Muscle layer of duodenum (tissue), 2 donors: ENCODE measurements around the gene HYDIN.
"Not testable (repeated sequence)": the region's sequence is repeated elsewhere in the genome, so short reads cannot be mapped to it uniquely, and the experiment has no call there.

Experiments
- H3K27ac ChIP-seq: one replicate; pipeline ENCODE4 v1.7.0; 2013; ENCODE audit warnings: mild to moderate bottlenecking, low read length
- H3K27me3 ChIP-seq: one replicate; pipeline ENCODE4 v1.7.0; 2013; ENCODE audit warnings: low read depth, mild to moderate bottlenecking, control low read depth, low read length
- H3K36me3 ChIP-seq, 2 donors: one replicate each; pipeline ENCODE4 v1.7.0; 2013; ENCODE audit warnings: low read length in 2 of 2, control low read depth in 1 of 2, mild to moderate bottlenecking in 1 of 2; ENCODE audit not compliant: insufficient read depth in 2 of 2, control insufficient read depth in 1 of 2
- H3K4me1 ChIP-seq, 2 donors: one replicate each; pipeline ENCODE4 v1.7.0; 2013; ENCODE audit warnings: low read length in 2 of 2, mild to moderate bottlenecking in 2 of 2, control low read depth in 1 of 2, moderate library complexity in 1 of 2; ENCODE audit not compliant: insufficient read depth in 2 of 2, control insufficient read depth in 1 of 2
- H3K4me3 ChIP-seq, 2 donors: one replicate each; pipeline ENCODE4 v1.7.0; 2013; ENCODE audit warnings: low read length in 2 of 2, low read depth in 1 of 2, mild to moderate bottlenecking in 1 of 2
- H3K9me3 ChIP-seq, 2 donors: one replicate each; pipeline ENCODE4 v1.7.0; 2013; ENCODE audit warnings: low read length in 2 of 2, control low read depth in 1 of 2, mild to moderate bottlenecking in 1 of 2; ENCODE audit not compliant: control insufficient read depth in 1 of 2
- donor health status: healthy.

The HYDIN gene

DNA sequence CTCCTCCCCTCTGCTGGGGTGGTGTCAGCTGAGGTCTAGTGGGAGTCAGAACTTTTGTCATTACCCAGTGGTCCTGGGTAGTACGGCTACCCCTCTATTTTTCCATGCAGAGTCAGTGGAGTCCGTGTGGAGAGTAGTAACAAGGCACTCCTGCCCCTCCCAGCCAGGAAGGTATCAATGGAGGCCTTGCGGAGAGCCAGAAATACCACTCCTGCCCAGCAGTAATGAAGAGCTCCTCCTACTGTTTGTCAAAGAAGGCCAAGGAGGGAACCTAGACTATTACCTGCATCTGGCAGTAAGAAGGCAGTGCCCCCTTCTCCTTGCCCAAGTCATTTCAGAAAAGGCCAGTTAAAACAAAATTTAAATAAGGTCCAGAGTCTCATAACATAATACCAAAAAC is 262.2 kb downstream of the HYDIN start:
- not testable (repeated sequence) for H3K4me3 ChIP-seq, H3K4me1 ChIP-seq, H3K36me3 ChIP-seq, H3K9me3 ChIP-seq, H3K27ac ChIP-seq, H3K27me3 ChIP-seq

- H3K27me3 ChIP-seq, H3K9me3 ChIP-seq, H3K27ac ChIP-seq, H3K36me3 ChIP-seq, H3K4me3 ChIP-seq, H3K4me1 ChIP-seq: not testable (repeated sequence)
These were observed 270.4 kb downstream of the HYDIN start for GRCh38 chr16:70960169-70960568.

DNA sequence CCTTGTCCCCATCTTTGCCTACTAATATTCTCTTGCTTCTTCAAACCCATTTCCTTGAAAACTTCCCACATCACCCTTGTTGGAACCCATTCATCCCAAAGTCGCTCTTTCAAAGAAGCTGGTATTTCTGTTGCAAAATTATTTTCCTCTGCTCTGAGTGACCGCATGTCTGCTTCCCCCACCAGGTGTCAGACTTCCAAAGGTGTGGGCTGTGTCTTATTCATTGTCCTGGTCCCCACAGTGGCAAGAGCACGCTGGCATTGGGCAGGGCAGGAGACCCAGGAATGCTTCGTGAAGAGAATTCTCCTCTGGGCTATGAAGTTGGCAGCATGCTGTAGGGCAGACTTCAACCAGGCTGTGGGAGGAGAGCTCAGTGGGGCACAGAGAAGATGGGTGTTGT is 275.6 kb downstream of the HYDIN start:
- H3K27ac ChIP-seq, H3K4me1 ChIP-seq, H3K36me3 ChIP-seq, H3K9me3 ChIP-seq, H3K4me3 ChIP-seq, H3K27me3 ChIP-seq: not testable (repeated sequence)

DNA sequence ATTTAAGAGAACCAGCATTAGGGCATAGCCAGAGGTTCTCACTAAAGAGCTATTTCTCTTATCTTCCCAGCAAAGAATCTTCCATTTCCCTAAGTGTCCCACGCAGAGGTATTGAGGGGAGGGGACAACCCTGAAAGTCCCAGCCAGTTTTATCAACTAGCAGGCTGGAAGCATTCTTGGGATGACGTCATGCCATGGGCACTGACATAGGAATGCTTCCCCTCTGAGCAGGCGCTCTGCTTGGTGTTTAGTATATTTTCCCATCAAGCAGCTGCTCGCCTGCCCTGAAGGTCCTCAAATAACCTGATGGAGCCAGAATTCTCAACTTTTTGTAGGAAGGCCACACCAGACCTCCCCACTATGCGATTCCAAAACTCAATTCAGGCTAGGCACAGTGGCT is 276.7 kb downstream of the HYDIN start:
- H3K27ac ChIP-seq, H3K27me3 ChIP-seq, H3K36me3 ChIP-seq, H3K9me3 ChIP-seq, H3K4me3 ChIP-seq, H3K4me1 ChIP-seq: not testable (repeated sequence)

GRCh38 chr16:70943551-70943950 is 287.0 kb downstream of the HYDIN start:
- not testable (repeated sequence) for H3K27me3 ChIP-seq, H3K27ac ChIP-seq, H3K36me3 ChIP-seq, H3K4me1 ChIP-seq, H3K9me3 ChIP-seq, H3K4me3 ChIP-seq

DNA sequence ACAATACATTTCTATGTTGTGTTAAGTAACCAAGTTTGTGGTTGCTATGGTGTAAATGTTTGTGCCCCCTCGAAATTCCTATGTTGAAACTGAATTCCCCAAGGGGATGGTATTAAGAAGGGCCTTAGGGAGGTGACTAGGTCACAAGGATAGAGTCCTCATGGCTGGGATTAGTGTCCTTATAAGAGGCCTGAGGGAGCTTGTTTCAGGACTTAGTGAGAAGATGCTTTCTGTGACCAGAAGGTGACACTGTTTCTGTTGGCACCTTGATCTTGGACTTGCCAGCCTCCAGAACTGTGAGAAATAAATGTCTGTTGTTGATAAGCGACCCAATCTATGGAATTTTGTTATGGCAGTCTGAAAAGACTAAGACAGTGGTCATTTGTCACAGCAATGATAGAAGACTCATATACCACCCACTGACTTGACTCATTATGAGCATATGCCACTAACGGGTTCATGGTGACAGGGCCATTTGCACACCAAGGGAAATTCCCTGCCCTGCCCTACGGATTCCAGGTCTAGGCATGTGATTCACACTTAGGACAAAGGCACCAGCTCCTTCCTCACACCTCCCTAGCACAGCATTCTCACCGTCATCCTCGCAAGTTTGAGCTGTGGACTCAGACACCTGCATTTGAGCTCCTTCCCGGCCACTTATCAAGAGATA is 290.7 kb downstream of the HYDIN start:
- not testable (repeated sequence) for H3K36me3 ChIP-seq, H3K27me3 ChIP-seq, H3K27ac ChIP-seq, H3K9me3 ChIP-seq, H3K4me1 ChIP-seq, H3K4me3 ChIP-seq

DNA sequence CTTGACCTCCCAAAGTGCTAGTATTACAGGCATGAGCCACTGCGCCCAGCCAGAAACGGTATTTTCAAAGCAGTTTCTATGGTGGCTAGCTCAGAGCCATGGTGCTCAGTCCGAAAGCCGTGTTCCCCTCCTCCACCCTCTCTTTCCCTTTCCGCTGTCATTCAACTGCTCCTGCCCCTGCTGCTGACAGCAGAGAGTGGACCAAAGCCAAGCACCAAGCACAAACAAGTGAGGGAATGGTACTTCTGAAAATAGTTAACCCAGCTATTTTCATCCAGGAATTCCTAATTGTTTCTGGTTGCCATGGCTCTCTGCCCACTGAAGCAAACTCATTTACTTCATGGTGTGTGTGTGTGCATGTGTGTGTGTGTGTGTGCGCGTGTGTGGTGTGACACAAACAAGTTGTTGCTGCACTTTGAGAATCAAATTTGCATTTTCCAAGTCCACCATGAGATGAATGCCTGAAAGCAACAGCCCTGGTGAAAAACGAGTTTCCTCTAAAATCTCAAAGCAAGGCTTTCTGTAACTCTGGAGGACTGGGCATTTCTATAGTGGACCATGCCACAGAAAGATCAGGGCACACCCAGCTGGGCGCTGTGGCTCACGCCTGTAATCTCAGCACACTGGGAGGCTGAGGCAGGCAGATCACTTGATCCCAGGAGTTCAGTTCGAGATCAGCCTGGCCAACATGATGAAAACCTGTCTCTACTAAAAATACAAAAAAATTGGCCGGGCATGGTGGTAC is 293.6 kb downstream of the HYDIN start:
- H3K9me3 ChIP-seq, H3K4me1 ChIP-seq, H3K27ac ChIP-seq, H3K27me3 ChIP-seq, H3K4me3 ChIP-seq, H3K36me3 ChIP-seq: not testable (repeated sequence)

- H3K4me3 ChIP-seq, H3K27ac ChIP-seq, H3K27me3 ChIP-seq, H3K9me3 ChIP-seq, H3K4me1 ChIP-seq, H3K36me3 ChIP-seq: not testable (repeated sequence)
These were observed 295.2 kb downstream of the HYDIN start for GRCh38 chr16:70935325-70935724.

GRCh38 chr16:70933746-70934145 is 296.8 kb downstream of the HYDIN start:
- not testable (repeated sequence) for H3K36me3 ChIP-seq, H3K9me3 ChIP-seq, H3K27ac ChIP-seq, H3K27me3 ChIP-seq, H3K4me3 ChIP-seq, H3K4me1 ChIP-seq

DNA sequence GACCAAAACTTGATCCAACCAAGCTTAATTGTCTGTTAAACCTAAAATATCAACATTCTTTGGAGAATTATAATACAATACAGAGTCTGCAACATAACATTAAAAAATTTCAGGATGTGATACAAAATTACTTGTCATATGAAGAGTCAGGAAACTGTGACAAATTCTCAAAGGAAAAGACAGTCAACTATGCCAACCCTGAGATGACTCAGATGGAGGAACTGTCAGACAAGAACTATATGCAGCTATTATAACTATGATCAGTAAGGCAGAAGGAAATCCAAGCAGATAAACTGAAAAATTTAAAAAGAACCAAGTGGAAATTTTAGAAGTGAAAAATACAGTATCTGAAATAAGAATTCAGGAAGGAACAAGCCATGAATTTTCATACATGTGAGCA is 299.8 kb downstream of the HYDIN start:
- not testable (repeated sequence) for H3K36me3 ChIP-seq, H3K4me1 ChIP-seq, H3K4me3 ChIP-seq, H3K27ac ChIP-seq, H3K9me3 ChIP-seq, H3K27me3 ChIP-seq

DNA sequence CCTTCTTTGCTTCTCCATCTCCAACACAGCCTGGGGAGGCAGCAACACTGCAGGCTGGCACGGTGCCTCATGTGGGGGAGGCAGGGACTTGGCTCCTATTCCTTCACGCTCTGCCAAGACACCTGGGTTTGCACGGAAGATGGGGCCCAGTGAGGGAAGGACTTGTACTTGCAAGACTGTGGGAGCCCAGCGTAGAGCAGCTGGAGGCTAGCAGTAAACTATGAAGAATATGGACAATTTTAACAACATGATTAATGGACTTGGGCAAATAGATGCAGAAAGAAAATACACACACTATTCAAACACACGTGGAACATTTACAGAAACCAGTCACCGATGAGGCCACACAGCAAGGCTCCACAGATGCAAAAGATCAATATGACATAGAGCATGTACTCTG is 308.4 kb downstream of the HYDIN start:
- H3K4me3 ChIP-seq, H3K4me1 ChIP-seq, H3K27me3 ChIP-seq, H3K9me3 ChIP-seq, H3K27ac ChIP-seq, H3K36me3 ChIP-seq: not testable (repeated sequence)

DNA sequence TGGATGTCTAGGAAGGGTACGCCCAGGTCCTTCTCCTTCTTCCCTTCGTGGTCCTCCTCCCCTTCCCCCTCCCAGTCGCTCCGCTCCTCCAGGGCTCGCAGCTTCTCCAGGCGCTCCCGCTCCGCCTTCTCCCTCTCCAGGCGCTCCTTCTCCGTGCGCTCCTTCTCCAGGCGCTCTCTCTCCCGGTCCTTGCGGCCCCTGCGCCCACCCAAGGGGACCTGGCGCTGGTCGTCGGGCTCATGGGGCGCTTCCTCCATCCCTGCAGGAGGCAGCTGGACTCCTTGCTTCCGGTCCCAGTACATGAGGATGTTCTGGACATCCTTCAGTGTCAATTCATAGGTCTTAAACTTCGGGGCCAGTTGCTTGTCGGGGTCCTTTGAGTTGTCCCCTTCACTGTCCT is 309.9 kb downstream of the HYDIN start:
- H3K36me3 ChIP-seq: not testable (repeated sequence)

More for the DNA sequence above, 309.9 kb downstream of the HYDIN start:
- not testable (repeated sequence) for H3K4me1 ChIP-seq, H3K9me3 ChIP-seq, H3K27me3 ChIP-seq, H3K4me3 ChIP-seq, H3K27ac ChIP-seq
